Heart right ventricle (tissue), 16 donors: Measurements from ENCODE around the gene ITPR2. TPM values are rescaled to one million over a fixed set of nuclear protein-coding genes. Genes with fewer than 3 reads are reported as not detected.

ENCODE experiments used
- ATAC-seq, 8 donors: fragments of 200-7000 bp; cut with Tn5 transposase; one replicate each; pipeline ENCODE4 v1.9.1; 2020; ENCODE audit warnings: mild to moderate bottlenecking in 8 of 8, moderate library complexity in 8 of 8, moderate number of reproducible peaks in 1 of 8
- DNase-seq, 2 donors: peaks; one replicate each; pipeline ENCODE4 v3.0.0-alpha.2; 2020
- H3K27ac ChIP-seq, 10 donors: fragments of 200-600 bp; sonication (generic) in 2 of 10; one replicate each; pipeline versions ENCODE4 v1.5.0 to v1.8.0; 2020 to 2022; ENCODE audit warnings: mild to moderate bottlenecking in 3 of 10
- H3K27me3 ChIP-seq, 7 donors: fragments of 200-600 bp; one replicate each; pipeline ENCODE4 v1.8.0; 2021 to 2022; ENCODE audit warnings: mild to moderate bottlenecking in 2 of 7
- H3K36me3 ChIP-seq, 9 donors: fragments of 200-600 bp; sonication (generic) in 1 of 9; one replicate each; pipeline versions ENCODE4 v1.5.0 to v1.8.0; 2020 to 2022; ENCODE audit warnings: mild to moderate bottlenecking in 2 of 9
- H3K4me1 ChIP-seq, 9 donors: fragments of 200-600 bp; sonication (generic) in 1 of 9; one replicate each; pipeline versions ENCODE4 v1.5.0 to v1.8.0; 2020 to 2022; ENCODE audit warnings: mild to moderate bottlenecking in 4 of 9
- H3K4me3 ChIP-seq, 10 donors: fragments of 200-600 bp; sonication (generic) in 2 of 10; one replicate each; pipeline versions ENCODE4 v1.5.0 to v1.8.0; 2020 to 2022; ENCODE audit warnings: mild to moderate bottlenecking in 7 of 10, moderate library complexity in 2 of 10
- H3K9me3 ChIP-seq, 11 donors: fragments of 200-600 bp in 10 of 11; sonication (generic) in 2 of 11; one replicate each; pipeline versions ENCODE4 v1.5.0 to v1.8.0; 2013 to 2022; ENCODE audit warnings: mild to moderate bottlenecking in 2 of 11, control low read depth in 1 of 11, moderate library complexity in 1 of 11
- CTCF ChIP-seq, 9 donors: fragments of 200-600 bp; sonication (generic) in 2 of 9; IDR thresholded peaks; one replicate each; pipeline versions ENCODE4 v1.5.0 to v1.8.0; 2021 to 2022; ENCODE audit warnings: antibody characterized with exemption in 9 of 9, mild to moderate bottlenecking in 5 of 9, moderate library complexity in 1 of 9
- WGBS, 2 donors: extraction: QIAGEN DNeasy Blood & Tissue Kit; methylation state at CpG; one replicate each; pipeline ENCODE4 v1.1.7; 2013; ENCODE audit warnings: inconsistent platforms in 1 of 2; 5-methylcytosine and 5-hydroxymethylcytosine counted together
- intact Hi-C, 10 donors: fragments of 100-400 bp; cut with DNase I; formaldehyde crosslinking; loops; one replicate each; pipeline versions ENCODE4 v1.11.1 to v1.14.2; 2022
- polyA plus RNA-seq, 2 donors: library from polyadenylated mRNA; stranded (reverse); fragments of 200-250 nt; gene quantifications; one replicate each; pipeline ENCODE4 v1.2.3, GENCODE V29; 2013
- total RNA-seq, 10 donors: library from RNA; stranded (reverse); fragmentation: NEBNext Ultra II Directional in 3 of 10; extraction: Animal tissue kit (Norgen Biotek cat#: 25700) in 3 of 10; gene quantifications; one replicate each; pipeline versions ENCODE4 v1.2.1 to v1.2.4, GENCODE V29; 2021 to 2023
- donor health status: Arrhythmogenic right ventricular cardiomyopathy.
- donor health status: ischemic (EF 13 %, LVEDD 7.1; RV severe dilation, severe dysfunction).
- donor health status: healthy with polysubstance abuse.
- donor health status: DM: no; HTN: yes; CAD: no.
- donor health status: DM: no; HTN: no; CAD: no.
- donor health status: ischemic (EF 25% LVEDD 6.9; RV normal size, moderate dysfunction).
- donor health status: ischemic (EF 25% LVEDD 5.7; RV mildly dilated, moderate dysfunction).
- donor health status: healthy.
- donor health status: DM: yes; HTN: yes; CAD: no.
- donor health status: Ischemic cardiomyopathy.
- donor health status: ischemic (EF 35%, LVEDD 5.7; RV mildly dilated, moderate dysfunction).
- donor health status: nonischemic (EF 11% LVEDD 7.7; RV severe dilation, severe dysfunction).
- donor health status: DM: yes; HTN: yes; CAD: no.
- donor health status: PGD.
- donor health status: ischemic (EF 29% LVEDD 5.4; RV normal size, mild dysfunction).
- donor health status: nonischemic (EF 23%, LVEDD 6.1; RV moderate dilation, normal function).

Gene ITPR2
- total and polyA plus RNA-seq, 12 donors: 2.0 to 18.9 (median 14.3) TPM

GRCh38 chr12:26361964-26362363, 471.0 kb downstream of the ITPR2 start:
- intact Hi-C loops: no loop called here
- WGBS, 2 donors: 85 to 86% methylated on average over 1 of the region's 1 CpG
- Histone ChIP-seq H3K4me1 (peaks cover 0 to 13% (median 0%) of the 10 kb centered on the region in 9 donors), H3K9me3 (no peaks in the 10 kb centered on the region), H3K36me3 (no peaks in the 10 kb centered on the region), H3K27me3 (no peaks in the 10 kb centered on the region), H3K27ac (no peak overlapping the region), H3K4me3 (no peak overlapping the region)
- ATAC-seq: no peak
- DNase-seq: no peak
- TF ChIP-seq CTCF (IDR thresholded peaks at IDR 0.05): no peak

- WGBS, 2 donors: 87 to 95% methylated on average over 10 of the region's 10 CpGs
- intact Hi-C loops: no loop called here
- ATAC-seq: peak in 3 of 8 donors; percentile 26 to 53 (median 35)
Observed at GRCh38 chr12:26360062-26360461, 472.9 kb downstream of the ITPR2 start.

GRCh38 chr12:26359576-26359975, 473.4 kb downstream of the ITPR2 start:
- H3K4me3 ChIP-seq: no peak overlapping the region
- no peaks in the 10 kb centered on the region for H3K9me3 ChIP-seq
- peaks cover 0 to 13% (median 0%) of the 10 kb centered on the region in 9 donors for H3K4me1 ChIP-seq
- intact Hi-C loops: no loop called here
- no peaks in the 10 kb centered on the region for H3K27me3 ChIP-seq
- no peak for TF ChIP-seq CTCF (IDR thresholded peaks at IDR 0.05)
- DNase-seq (no peak), ATAC-seq (no peak)
- no peaks in the 10 kb centered on the region for H3K36me3 ChIP-seq
- H3K27ac ChIP-seq: peak overlapping the region in 1 of 10 donors; percentile 50
- 94 to 96% methylated on average over 5 of the region's 5 CpGs for WGBS, 2 donors

More at GRCh38 chr12:26360062-26360461, 472.9 kb downstream of the ITPR2 start:
- Histone ChIP-seq H3K27me3 (no peaks in the 10 kb centered on the region), H3K36me3 (no peaks in the 10 kb centered on the region), H3K4me3 (no peak overlapping the region), H3K4me1 (peaks cover 0 to 13% (median 0%) of the 10 kb centered on the region in 9 donors), H3K27ac (peak overlapping the region in 1 of 10 donors; percentile 58), H3K9me3 (no peaks in the 10 kb centered on the region)
- no peak for TF ChIP-seq CTCF (IDR thresholded peaks at IDR 0.05)
- DNase-seq: no peak

GRCh38 chr12:26358651-26359050, 474.3 kb downstream of the ITPR2 start:
- Histone ChIP-seq H3K36me3 (no peaks in the 10 kb centered on the region), H3K4me1 (peaks cover 0 to 13% (median 0%) of the 10 kb centered on the region in 9 donors), H3K27ac (no peak overlapping the region), H3K9me3 (no peaks in the 10 kb centered on the region), H3K27me3 (no peaks in the 10 kb centered on the region), H3K4me3 (no peak overlapping the region)
- intact Hi-C loops: no loop called here
- ATAC-seq (no peak), DNase-seq (no peak)
- TF ChIP-seq CTCF (IDR thresholded peaks at IDR 0.05): no peak
